T-cell (primary cell): ENCODE results near the gene ZNF491. TPM values are rescaled to one million over a fixed set of nuclear protein-coding genes. Genes with fewer than 3 reads are reported as not detected.
"Not testable (repeated sequence)": the region's sequence is repeated elsewhere in the genome, so short reads cannot be mapped to it uniquely, and the experiment has no call there.

Experiments
- ATAC-seq, 4 experiments: fragments of 200-7000 bp in 3 of 4; fragments of 150-1000 bp in 1 of 4; cut with Tn5 transposase; replicated peaks in 1 of 4; 1 replicate in 3 of 4; 2 replicates in 1 of 4; pipeline ENCODE4 v1.10.0; 2021; ENCODE audit warnings: moderate library complexity in 3 of 4, mild to moderate bottlenecking in 2 of 4, moderate number of reproducible peaks in 1 of 4
- CTCF ChIA-PET, 2 donors: fragments of 300-600 bp; sonication (Branson Sonifier 250); formaldehyde crosslinking; loops; one replicate each; lab custom pipeline; 2022; ENCODE audit warnings: antibody characterized with exemption in 2 of 2; lab: Charles Lee
- POLR2A ChIA-PET, 2 donors: fragments of 300-600 bp; sonication (Branson Sonifier 250); formaldehyde crosslinking; loops; one replicate each; lab custom pipeline; 2022; ENCODE audit warnings: antibody characterized with exemption in 2 of 2; lab: Charles Lee
- DNase-seq, 35 experiments: peaks; one replicate each; pipeline versions ENCODE4 v3.0.0 to v3.0.0-alpha.2; 2013 to 2023
- H3K27ac ChIP-seq: one replicate; pipeline ENCODE4 v1.5.1; 2013; ENCODE audit warnings: low read length
- H3K27me3 ChIP-seq, 2 experiments: replicated peaks in 1 of 2; 1 replicate in 1 of 2; 2 replicates in 1 of 2; pipeline versions ENCODE4 v1.6.1 to v1.7.0; 2013; ENCODE audit warnings: low read length in 1 of 2, mixed read lengths in 1 of 2; ENCODE audit not compliant: control insufficient read depth in 2 of 2, insufficient read depth in 2 of 2; ENCODE audit errors: extremely low read depth in 1 of 2
- H3K36me3 ChIP-seq, 2 donors: 1 replicate in 1 of 2; 2 replicates in 1 of 2; pipeline versions ENCODE4 v1.6.1 to v1.7.0; 2013; ENCODE audit warnings: low read length in 1 of 2; ENCODE audit not compliant: control insufficient read depth in 2 of 2, insufficient read depth in 1 of 2; ENCODE audit errors: extremely low read depth in 1 of 2
- H3K4me1 ChIP-seq, 2 experiments: 1 replicate in 1 of 2; 2 replicates in 1 of 2; pipeline versions ENCODE4 v1.6.1 to v1.7.0; 2013; ENCODE audit warnings: low read length in 2 of 2, mixed read lengths in 1 of 2; ENCODE audit not compliant: insufficient read depth in 2 of 2, control insufficient read depth in 1 of 2; ENCODE audit errors: extremely low read depth in 1 of 2
- H3K4me3 ChIP-seq, 2 donors: 1 replicate in 1 of 2; 2 replicates in 1 of 2; pipeline versions ENCODE4 v1.5.1 to v1.7.0; 2013; ENCODE audit warnings: mild to moderate bottlenecking in 2 of 2, low read length in 1 of 2, moderate library complexity in 1 of 2; ENCODE audit not compliant: control insufficient read depth in 1 of 2; ENCODE audit errors: extremely low read depth in 1 of 2
- H3K9me3 ChIP-seq: 2 replicates; pipeline ENCODE4 v1.7.0; 2013
- H3K27ac Mint-ChIP-seq, 2 donors: one replicate each; pipeline ENCODE4 v1.8.0; 2020 to 2021; ENCODE audit warnings: mild to moderate bottlenecking in 2 of 2, mixed read lengths in 2 of 2
- H3K27me3 Mint-ChIP-seq, 2 donors: one replicate each; pipeline ENCODE4 v1.8.0; 2021 to 2022; ENCODE audit warnings: mixed read lengths in 2 of 2
- H3K36me3 Mint-ChIP-seq: one replicate; pipeline ENCODE4 v1.8.0; 2021; ENCODE audit warnings: mixed read lengths
- H3K4me1 Mint-ChIP-seq, 3 donors: one replicate each; pipeline ENCODE4 v1.8.0; 2020 to 2022; ENCODE audit warnings: mixed read lengths in 3 of 3, mild to moderate bottlenecking in 1 of 3
- H3K4me3 Mint-ChIP-seq, 3 donors: one replicate each; pipeline ENCODE4 v1.8.0; 2020 to 2022; ENCODE audit warnings: mild to moderate bottlenecking in 3 of 3, mixed read lengths in 3 of 3, moderate library complexity in 3 of 3
- H3K9me3 Mint-ChIP-seq, 3 donors: one replicate each; pipeline ENCODE4 v1.8.0; 2020 to 2022; ENCODE audit warnings: mixed read lengths in 3 of 3
- WGBS: methylation state at CpG from one replicate; pipeline ENCODE4 v1.1.5; 2013; ENCODE audit warnings: missing lambda C conversion rate; ENCODE audit not compliant: insufficient coverage; 5-methylcytosine and 5-hydroxymethylcytosine counted together
- total RNA-seq, 35 experiments: library from RNA in 6 of 35; stranded (reverse) in 6 of 35; fragments of 120-200 nt in 1 of 35; gene quantifications; one replicate each; pipeline versions ENCODE4 v1.2.1 to v1.2.4 and lab custom pipeline; 2013 to 2026

ZNF491 gene
- total RNA-seq, 5 donors from 2014 or later (not counting 1 experiment from before 2014, with no cell fraction given), result 0.77 to 3.5 (median 2.3) TPM

DNA sequence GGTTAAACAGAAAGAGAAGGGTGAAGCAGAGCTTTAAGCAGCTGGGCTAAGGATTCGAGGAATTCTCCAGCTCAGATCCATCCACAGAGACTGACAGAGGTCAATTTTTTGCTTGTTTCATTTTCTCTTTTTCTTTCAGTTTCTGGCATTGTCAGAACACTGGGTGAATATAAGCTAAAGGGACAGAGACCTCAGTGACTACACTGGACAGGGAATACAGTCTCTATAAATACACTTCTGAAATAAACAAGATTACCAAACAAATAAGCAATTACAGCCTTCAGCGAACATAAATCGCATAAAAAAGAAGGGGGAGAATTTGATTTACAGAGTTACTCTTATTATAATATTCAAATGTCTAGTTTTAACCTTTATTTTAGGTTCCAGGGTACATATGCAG, 35.2 kb upstream of the ZNF491 start:
- H3K36me3 Mint-ChIP-seq, result no peaks in the 10 kb centered on the region
- ChIA-PET CTCF (no interaction called here), POLR2A (no interaction called here)
- Histone ChIP-seq H3K36me3 (no peaks in the 10 kb centered on the region), H3K9me3 (no peaks in the 10 kb centered on the region), H3K4me1 (peaks cover 2 to 15% of the 10 kb centered on the region in 2 experiments), H3K27ac (no peak overlapping the region), H3K27me3 (no peaks in the 10 kb centered on the region), H3K4me3 (no peak overlapping the region)
- DNase-seq, result no peak
- H3K9me3 Mint-ChIP-seq, result peaks cover 0 to 9% (median 3%) of the 10 kb centered on the region in 3 donors
- H3K4me3 Mint-ChIP-seq, result no peak overlapping the region
- peaks cover 11 to 15% (median 12%) of the 10 kb centered on the region in 3 donors for H3K4me1 Mint-ChIP-seq
- H3K27me3 Mint-ChIP-seq, result peaks cover 6 to 16% of the 10 kb centered on the region in 2 donors
- no peak for ATAC-seq
- WGBS, result no CpG with 5 or more reads among the region's 3 CpGs
- no peak overlapping the region for H3K27ac Mint-ChIP-seq

DNA sequence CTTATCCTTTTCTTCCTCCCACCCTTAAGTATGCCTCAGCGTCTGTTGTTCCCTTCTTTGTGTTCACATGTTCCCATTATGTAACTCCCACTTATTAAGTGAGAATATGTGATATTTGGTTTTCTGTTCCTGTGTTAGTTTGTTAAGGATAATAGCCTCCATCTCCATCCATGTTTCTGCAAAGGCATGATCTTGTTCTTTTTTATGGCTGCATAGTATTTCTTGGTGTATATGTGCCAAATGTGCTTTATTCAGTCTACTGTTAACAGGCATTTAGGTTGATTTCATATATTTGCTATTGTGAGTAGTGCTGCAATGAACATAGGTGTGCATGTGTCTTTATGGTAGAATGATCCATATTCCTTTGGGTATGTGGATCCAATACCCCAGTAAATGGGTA, 34.7 kb upstream of the ZNF491 start:
- Mint-ChIP-seq H3K4me3 (no peak overlapping the region), H3K9me3 (peaks cover 0 to 9% (median 3%) of the 10 kb centered on the region in 3 donors), H3K36me3 (peaks cover under 1% of the 10 kb centered on the region), H3K27ac (no peak overlapping the region), H3K27me3 (peaks cover 6 to 16% of the 10 kb centered on the region in 2 donors), H3K4me1 (peaks cover 16 to 20% (median 17%) of the 10 kb centered on the region in 3 donors)
- Histone ChIP-seq H3K4me1 (peaks cover 4 to 19% of the 10 kb centered on the region in 2 experiments), H3K27ac (no peak overlapping the region), H3K4me3 (no peak overlapping the region), H3K9me3 (no peaks in the 10 kb centered on the region), H3K36me3 (no peaks in the 10 kb centered on the region), H3K27me3 (no peaks in the 10 kb centered on the region)
- POLR2A ChIA-PET, result no interaction called here
- no peak for ATAC-seq
- no peak for DNase-seq
- CTCF ChIA-PET, result no interaction called here
- no CpG with 5 or more reads among the region's 1 CpG for WGBS

DNA sequence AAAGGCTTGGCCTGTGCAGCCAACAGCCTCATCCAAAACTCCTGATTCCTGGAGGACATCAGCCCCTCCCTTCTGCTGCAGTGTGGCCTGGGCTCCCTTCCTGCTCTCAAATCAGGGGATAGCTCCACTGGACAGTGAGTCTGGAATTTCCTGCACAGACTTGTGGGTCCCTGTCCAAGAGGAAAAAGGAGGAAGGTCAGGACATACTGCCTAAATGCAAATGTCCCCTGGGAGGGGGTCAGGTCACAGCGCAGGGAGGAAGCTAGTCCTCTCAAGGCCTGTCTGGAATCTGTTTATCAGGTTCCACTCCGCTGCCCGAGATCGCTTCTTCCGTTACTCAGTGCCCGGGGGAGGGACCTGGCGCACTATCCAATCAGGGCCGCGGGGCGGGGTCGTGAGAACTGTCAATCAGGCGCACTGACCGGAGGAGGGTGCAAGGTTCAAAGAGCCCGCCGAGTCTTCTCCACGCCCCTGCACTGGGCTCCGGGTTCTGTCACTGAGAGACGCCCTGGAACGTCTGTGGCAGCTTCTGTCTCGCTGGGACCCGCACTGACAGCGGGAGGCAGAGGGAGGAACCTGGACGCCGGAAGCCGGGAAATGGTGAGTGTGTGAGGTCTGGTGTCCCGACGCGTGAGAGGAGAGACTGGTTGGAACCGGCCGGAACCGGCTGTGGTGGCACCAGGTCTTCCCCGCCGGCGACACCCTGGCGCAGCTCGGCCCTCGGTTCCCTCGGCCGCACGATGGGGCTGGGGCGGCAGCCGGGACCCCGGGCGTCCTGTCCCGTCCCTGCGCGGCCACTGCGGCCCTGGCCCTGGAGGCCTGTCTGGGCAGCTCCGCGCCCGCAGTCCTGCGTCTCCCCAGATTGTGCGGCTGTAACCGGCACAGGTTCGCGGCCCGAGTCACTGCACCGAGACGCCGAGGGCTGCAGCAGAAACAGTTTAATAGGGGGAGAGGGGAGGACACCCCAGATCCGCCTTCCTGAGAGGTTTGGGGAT, 31.4 kb upstream of the ZNF491 start, which contains the start of gene ZNF441:
ZNF441 (plus strand) TSS at position 404 of the 995 bp plus-strand sequence; CDS start at position 598, 194 bp downstream.
- WGBS, result under 1% methylated on average over 60 of the region's 61 CpGs
- H3K9me3 Mint-ChIP-seq, result peaks cover 8 to 29% (median 22%) of the 10 kb centered on the region in 3 donors
- peak; percentile 94 to 97 (median 95) for ATAC-seq

DNA sequence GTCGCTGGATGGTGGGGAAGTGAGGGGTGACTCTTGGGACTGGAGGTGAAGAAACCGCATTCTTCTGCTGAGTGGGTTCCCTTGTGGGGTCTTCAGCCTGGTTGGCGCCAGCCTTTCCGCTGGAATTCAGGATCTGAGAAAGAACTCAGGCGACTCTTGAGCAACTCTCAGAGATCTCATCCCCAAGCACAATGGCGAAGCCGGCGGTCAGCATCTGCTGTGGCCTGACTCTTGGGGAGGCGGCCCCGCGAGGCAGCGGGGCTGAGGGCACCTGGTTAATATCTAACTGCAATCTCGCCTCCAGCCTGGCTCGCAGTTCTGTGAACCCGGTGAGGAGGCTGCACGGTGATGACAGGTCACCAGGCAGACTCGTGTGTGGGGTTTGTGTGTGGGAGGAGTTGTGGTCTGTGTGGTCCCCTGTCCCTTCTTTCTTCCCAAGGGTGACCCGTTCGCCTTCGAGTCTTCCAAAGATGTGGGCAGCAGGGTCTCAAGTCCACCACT, 30.6 kb upstream of the ZNF491 start:
- Mint-ChIP-seq H3K36me3 (peaks cover 31% of the 10 kb centered on the region), H3K4me1 (peaks cover 21 to 25% (median 23%) of the 10 kb centered on the region in 3 donors), H3K9me3 (peaks cover 11 to 35% (median 26%) of the 10 kb centered on the region in 3 donors), H3K27ac (peak overlapping the region; percentile 82 to 90), H3K4me3 (peak overlapping the region; percentile 97 to 99 (median 98)), H3K27me3 (peaks cover 1 to 4% of the 10 kb centered on the region in 2 donors)
- peak overlapping the region; percentile 71 to 87 for H3K4me3 ChIP-seq
- H3K4me1 ChIP-seq, result peaks cover 4 to 19% of the 10 kb centered on the region in 2 experiments
- peak overlapping the region; percentile 71 for H3K27ac ChIP-seq
- no peaks in the 10 kb centered on the region for H3K36me3 ChIP-seq
- ATAC-seq (no peak), DNase-seq (peak in 8 of 35 experiments; percentile 0 to 18 (median 7))
- CTCF ChIA-PET, result no interaction called here
- 6% methylated on average over 15 of the region's 20 CpGs for WGBS
- POLR2A ChIA-PET, result no interaction called here
- no peaks in the 10 kb centered on the region for H3K9me3 ChIP-seq
- H3K27me3 ChIP-seq, result no peaks in the 10 kb centered on the region

More for the DNA sequence above, 31.4 kb upstream of the ZNF491 start, which contains the start of gene ZNF441:
- Histone ChIP-seq H3K27me3 (no peaks in the 10 kb centered on the region), H3K4me1 (peaks cover 4 to 19% of the 10 kb centered on the region in 2 experiments), H3K9me3 (no peaks in the 10 kb centered on the region), H3K27ac (peak within 1 kb of the TSS; percentile 78), H3K4me3 (peak within 1 kb of the TSS; percentile 71 to 87), H3K36me3 (no peaks in the 10 kb centered on the region)
- ChIA-PET CTCF (interaction anchor here in 1 of 2 donors (0.6 kb wide), 1 partner anchor 38 kb away, joined by 13 read pairs; no protein-coding TSS in a partner anchor), POLR2A (interaction anchor here in 1 of 2 donors (0.5 kb wide), 1 partner anchor 1413 kb away, joined by 3 read pairs; no protein-coding TSS in a partner anchor)
- Mint-ChIP-seq H3K4me1 (peaks cover 21 to 25% (median 23%) of the 10 kb centered on the region in 3 donors), H3K27me3 (peaks cover 4 to 9% of the 10 kb centered on the region in 2 donors), H3K4me3 (peak within 1 kb of the TSS; percentile 97 to 99 (median 98)), H3K36me3 (peaks cover 26% of the 10 kb centered on the region), H3K27ac (peak within 1 kb of the TSS; percentile 95)
- peak; percentile 70 to 94 (median 83) for DNase-seq

DNA sequence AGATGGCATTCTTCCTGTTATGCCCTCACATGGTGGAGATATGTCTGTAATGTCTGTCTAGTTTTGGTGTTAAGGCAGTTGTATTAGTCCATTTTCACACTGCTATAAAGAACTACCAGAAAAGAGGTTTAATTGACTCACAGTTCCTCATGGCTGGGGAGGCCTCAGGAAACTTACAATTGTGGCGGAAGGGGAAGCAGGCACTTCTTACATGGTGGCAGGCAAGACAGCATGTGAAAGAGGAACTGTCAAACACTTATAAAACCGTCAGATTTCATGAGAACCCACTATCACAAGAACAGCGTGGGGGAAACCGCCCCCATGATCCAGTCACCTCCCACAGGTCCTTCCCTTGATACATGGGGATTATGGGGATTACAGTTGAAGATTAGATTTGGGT, 28.3 kb upstream of the ZNF491 start:
- no peaks in the 10 kb centered on the region for H3K27me3 ChIP-seq
- H3K4me3 Mint-ChIP-seq, result no peak overlapping the region
- DNase-seq (no peak), ATAC-seq (no peak)
- peaks cover 48% of the 10 kb centered on the region for H3K36me3 Mint-ChIP-seq
- POLR2A ChIA-PET, result no interaction called here
- CTCF ChIA-PET, result no interaction called here
- peaks cover 18 to 46% (median 38%) of the 10 kb centered on the region in 3 donors for H3K9me3 Mint-ChIP-seq
- H3K27ac ChIP-seq, result no peak overlapping the region
- no peak overlapping the region for H3K27ac Mint-ChIP-seq
- peaks cover 7% of the 10 kb centered on the region for H3K9me3 ChIP-seq
- peaks cover 21 to 28% (median 25%) of the 10 kb centered on the region in 3 donors for H3K4me1 Mint-ChIP-seq
- peaks cover 0 to 1% of the 10 kb centered on the region in 2 donors for H3K27me3 Mint-ChIP-seq
- no peak overlapping the region for H3K4me3 ChIP-seq
- WGBS, result 100% methylated on average over 1 of the region's 4 CpGs
- H3K36me3 ChIP-seq, result no peaks in the 10 kb centered on the region
- H3K4me1 ChIP-seq, result peaks cover 4 to 19% of the 10 kb centered on the region in 2 experiments

DNA sequence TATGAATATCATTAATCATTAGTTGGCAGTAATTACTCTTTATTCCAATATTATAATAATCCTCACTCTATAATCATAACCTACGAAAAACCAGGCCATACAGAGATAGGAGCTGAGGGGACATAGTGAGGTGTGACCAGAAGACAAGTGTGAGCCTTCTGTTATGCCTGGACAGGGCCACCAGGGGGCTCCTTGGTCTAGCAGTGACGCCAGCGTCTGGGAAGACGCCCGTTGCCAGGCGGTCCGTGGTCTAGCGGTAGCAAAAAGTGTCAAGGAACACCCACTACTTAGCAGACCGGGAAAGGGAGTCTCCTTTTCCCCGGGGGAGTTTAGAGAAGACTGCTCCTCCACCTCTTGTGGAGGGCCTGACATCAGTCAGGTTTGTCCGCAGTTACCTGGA, 26.8 kb upstream of the ZNF491 start:
- POLR2A ChIA-PET, CTCF ChIA-PET: not testable (repeated sequence)
- H3K4me1 Mint-ChIP-seq, result peaks cover 20 to 27% (median 22%) of the 10 kb centered on the region in 3 donors

More for the DNA sequence above, 26.8 kb upstream of the ZNF491 start:
- Mint-ChIP-seq H3K36me3 (peaks cover 57% of the 10 kb centered on the region), H3K9me3 (peaks cover 18 to 54% (median 46%) of the 10 kb centered on the region in 3 donors)
- DNase-seq, H3K27me3 ChIP-seq, H3K36me3 ChIP-seq, H3K27ac ChIP-seq, H3K4me3 Mint-ChIP-seq, H3K27me3 Mint-ChIP-seq, H3K9me3 ChIP-seq, H3K27ac Mint-ChIP-seq, H3K4me3 ChIP-seq, ATAC-seq: not testable (repeated sequence)
- WGBS, result 100% methylated on average over 4 of the region's 11 CpGs
- H3K4me1 ChIP-seq, result peaks cover 4 to 14% of the 10 kb centered on the region in 2 experiments
